PC-3 (cell line): ENCODE data around the gene GPRC5A.

Experiments used
- EZH2 ChIP-seq: fragments of 300-600 bp; sonication (generic); IDR thresholded peaks from one replicate; pipeline ENCODE4 v1.6.1; 2017; ENCODE audit warnings: antibody characterized with exemption, mild to moderate bottlenecking, low read length; ENCODE audit not compliant: unreplicated experiment
- EZH2phosphoT487 ChIP-seq: fragments of 300-600 bp; sonication (generic); IDR thresholded peaks from 2 replicates; pipeline ENCODE4 v1.6.1; 2018; ENCODE audit warnings: mild to moderate bottlenecking, antibody characterized with exemption, low read length, borderline replicate concordance
- TF ChIP-seq, protein P1 (sequence below): fragments of 300-600 bp; sonication (generic); conservative IDR thresholded peaks from 2 replicates; pipeline ENCODE4 v1.5.1; 2017; ENCODE audit warnings: antibody characterized with exemption, low read depth, mild to moderate bottlenecking, low read length

DNA sequence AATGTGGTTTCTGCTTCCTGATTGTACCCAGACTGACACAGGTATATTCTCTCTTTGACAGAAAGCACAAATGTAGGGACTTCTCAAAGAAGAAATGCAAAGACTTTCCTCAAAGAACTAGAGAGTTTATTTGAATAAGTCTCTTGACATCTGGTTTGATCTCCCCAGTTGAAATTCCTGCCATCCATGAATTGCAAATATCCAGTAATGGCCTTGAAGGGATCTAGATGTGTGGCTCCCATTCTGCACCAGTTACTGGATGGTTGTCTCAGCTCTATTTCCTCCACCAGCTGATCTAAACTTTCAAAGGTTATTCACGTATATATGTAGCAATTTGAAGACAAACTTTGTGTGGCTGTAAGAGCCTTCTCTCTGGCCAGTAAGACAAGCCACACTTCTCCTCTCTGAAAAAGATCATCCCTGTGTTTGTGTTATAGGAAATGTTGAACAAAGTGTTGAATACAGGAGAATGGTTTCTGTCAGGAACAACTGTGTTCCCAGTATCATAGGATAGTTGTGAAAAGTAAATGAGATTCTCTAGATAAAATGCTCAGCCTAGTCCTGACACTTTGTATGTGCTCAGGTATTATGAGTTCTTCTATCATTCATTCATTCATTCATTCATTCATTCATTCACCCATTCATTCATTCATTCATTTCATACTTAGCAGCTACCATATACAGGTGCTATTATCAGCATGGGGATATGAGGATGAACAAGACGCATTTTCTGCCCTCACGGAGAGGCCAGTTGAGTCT lies 22.7 kb upstream of the GPRC5A start:
- TF ChIP-seq, protein P1, sequence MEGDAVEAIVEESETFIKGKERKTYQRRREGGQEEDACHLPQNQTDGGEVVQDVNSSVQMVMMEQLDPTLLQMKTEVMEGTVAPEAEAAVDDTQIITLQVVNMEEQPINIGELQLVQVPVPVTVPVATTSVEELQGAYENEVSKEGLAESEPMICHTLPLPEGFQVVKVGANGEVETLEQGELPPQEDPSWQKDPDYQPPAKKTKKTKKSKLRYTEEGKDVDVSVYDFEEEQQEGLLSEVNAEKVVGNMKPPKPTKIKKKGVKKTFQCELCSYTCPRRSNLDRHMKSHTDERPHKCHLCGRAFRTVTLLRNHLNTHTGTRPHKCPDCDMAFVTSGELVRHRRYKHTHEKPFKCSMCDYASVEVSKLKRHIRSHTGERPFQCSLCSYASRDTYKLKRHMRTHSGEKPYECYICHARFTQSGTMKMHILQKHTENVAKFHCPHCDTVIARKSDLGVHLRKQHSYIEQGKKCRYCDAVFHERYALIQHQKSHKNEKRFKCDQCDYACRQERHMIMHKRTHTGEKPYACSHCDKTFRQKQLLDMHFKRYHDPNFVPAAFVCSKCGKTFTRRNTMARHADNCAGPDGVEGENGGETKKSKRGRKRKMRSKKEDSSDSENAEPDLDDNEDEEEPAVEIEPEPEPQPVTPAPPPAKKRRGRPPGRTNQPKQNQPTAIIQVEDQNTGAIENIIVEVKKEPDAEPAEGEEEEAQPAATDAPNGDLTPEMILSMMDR: no peak
- TF ChIP-seq EZH2phosphoT487 (no peak), EZH2 (no peak)
